Cardiac muscle cell (in vitro differentiated cells and primary cell): ENCODE measurements around the gene STK40. TPM values are rescaled to one million over a fixed set of nuclear protein-coding genes. Genes with fewer than 3 reads are reported as not detected.

Source experiments
- DNase-seq, 2 donors: peaks; one replicate each; pipeline versions ENCODE4 v3.0.0 to v3.0.0-alpha.2; 2010 to 2017; ENCODE audit warnings: low read depth in 1 of 2, low spot score in 1 of 2
- H3K27ac ChIP-seq: fragments of 200-600 bp; sonication (generic); 2 replicates; pipeline ENCODE4 v1.5.1; 2016
- H3K27me3 ChIP-seq: fragments of 200-600 bp; sonication (generic); 2 replicates; pipeline ENCODE4 v1.6.0; 2016; ENCODE audit warnings: control low read depth
- H3K36me3 ChIP-seq: fragments of 200-600 bp; sonication (generic); 2 replicates; pipeline ENCODE4 v1.5.1; 2016; ENCODE audit warnings: control low read depth
- H3K4me1 ChIP-seq: fragments of 200-600 bp; sonication (generic); 2 replicates; pipeline ENCODE4 v1.8.1; 2017; ENCODE audit warnings: low read depth, mild to moderate bottlenecking, mixed run types
- H3K4me3 ChIP-seq: fragments of 200-600 bp; sonication (generic); 2 replicates; pipeline ENCODE4 v1.5.1; 2016; ENCODE audit warnings: mild to moderate bottlenecking
- H3K9me3 ChIP-seq: fragments of 200-600 bp; sonication (generic); 2 replicates; pipeline ENCODE4 v1.5.1; 2017; ENCODE audit warnings: low read depth, mild to moderate bottlenecking, control low read depth
- polyA plus RNA-seq: library from polyadenylated mRNA; unstranded; fragments of >200 nt; fragmentation: Nextera tagmentation; extraction: Ambion mirVana; gene quantifications from 2 replicates; pipeline ENCODE4 v1.2.1, GENCODE V29; 2016
- total RNA-seq: library from RNA; depleted of rRNA; stranded (reverse); fragments of >200 nt; gene quantifications from 2 replicates; pipeline ENCODE4 v1.2.3, GENCODE V29; 2016
- TF ChIP-seq, protein P1 (sequence below): IDR thresholded peaks from 2 replicates; pipeline ENCODE4 v1.5.1; 2012; ENCODE audit warnings: low read depth, mild to moderate bottlenecking, low read length

Gene STK40
- total and polyA plus RNA-seq, 2 experiments from 2014 or later = 37.0 to 51.1 TPM

DNA sequence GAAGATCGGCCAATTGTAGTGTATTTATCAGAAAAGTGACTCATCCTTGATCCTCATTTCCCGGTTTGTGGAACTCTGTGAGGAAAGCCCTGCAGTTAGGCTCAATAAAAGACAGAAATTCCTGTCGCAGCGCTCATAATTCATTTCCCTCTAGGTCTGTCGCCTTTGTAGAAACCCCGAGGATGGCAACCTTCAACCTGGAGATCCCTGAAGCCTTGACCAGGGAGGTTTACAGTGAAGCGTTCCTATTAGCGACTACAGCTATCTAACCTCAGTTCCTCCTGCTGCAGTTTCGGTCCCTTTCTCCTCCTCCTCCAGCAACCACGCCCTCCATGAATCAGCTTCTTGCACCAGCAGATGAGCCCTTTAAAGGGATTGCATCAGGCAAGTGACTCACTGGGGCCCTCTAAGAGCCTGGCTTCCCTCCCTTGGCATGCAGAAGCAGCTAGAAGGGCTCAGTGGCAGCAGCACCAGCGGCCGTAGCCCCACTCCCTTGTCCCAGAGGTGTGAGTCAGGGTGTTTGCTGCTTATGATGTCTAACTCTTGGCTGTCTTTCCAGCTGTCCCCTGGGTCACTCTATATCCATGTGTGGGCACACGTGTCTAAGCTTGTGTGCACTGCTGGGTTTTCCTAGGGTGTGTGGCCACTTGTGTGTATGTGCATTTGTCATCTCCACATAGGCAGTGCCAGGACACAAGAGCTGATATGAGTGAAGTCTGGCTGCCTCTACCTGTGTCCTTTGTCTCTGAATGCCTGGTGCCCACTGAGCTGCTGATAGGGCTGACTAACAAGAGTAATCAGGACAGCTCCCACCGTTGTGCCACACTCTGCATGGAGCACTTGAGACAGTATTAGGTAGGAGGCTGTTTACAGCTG lies 779 bp upstream of the STK40 start:
- DNase-seq = peak; percentile 68 to 100
- Histone ChIP-seq H3K4me1 (peaks cover 17% of the 10 kb centered on the region), H3K4me3 (peak overlapping the region; percentile 26), H3K9me3 (no peaks in the 10 kb centered on the region), H3K27me3 (no peaks in the 10 kb centered on the region), H3K36me3 (peaks cover 2% of the 10 kb centered on the region), H3K27ac (peak overlapping the region; percentile 61)
- TF ChIP-seq, protein P1, sequence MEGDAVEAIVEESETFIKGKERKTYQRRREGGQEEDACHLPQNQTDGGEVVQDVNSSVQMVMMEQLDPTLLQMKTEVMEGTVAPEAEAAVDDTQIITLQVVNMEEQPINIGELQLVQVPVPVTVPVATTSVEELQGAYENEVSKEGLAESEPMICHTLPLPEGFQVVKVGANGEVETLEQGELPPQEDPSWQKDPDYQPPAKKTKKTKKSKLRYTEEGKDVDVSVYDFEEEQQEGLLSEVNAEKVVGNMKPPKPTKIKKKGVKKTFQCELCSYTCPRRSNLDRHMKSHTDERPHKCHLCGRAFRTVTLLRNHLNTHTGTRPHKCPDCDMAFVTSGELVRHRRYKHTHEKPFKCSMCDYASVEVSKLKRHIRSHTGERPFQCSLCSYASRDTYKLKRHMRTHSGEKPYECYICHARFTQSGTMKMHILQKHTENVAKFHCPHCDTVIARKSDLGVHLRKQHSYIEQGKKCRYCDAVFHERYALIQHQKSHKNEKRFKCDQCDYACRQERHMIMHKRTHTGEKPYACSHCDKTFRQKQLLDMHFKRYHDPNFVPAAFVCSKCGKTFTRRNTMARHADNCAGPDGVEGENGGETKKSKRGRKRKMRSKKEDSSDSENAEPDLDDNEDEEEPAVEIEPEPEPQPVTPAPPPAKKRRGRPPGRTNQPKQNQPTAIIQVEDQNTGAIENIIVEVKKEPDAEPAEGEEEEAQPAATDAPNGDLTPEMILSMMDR = no peak

DNA sequence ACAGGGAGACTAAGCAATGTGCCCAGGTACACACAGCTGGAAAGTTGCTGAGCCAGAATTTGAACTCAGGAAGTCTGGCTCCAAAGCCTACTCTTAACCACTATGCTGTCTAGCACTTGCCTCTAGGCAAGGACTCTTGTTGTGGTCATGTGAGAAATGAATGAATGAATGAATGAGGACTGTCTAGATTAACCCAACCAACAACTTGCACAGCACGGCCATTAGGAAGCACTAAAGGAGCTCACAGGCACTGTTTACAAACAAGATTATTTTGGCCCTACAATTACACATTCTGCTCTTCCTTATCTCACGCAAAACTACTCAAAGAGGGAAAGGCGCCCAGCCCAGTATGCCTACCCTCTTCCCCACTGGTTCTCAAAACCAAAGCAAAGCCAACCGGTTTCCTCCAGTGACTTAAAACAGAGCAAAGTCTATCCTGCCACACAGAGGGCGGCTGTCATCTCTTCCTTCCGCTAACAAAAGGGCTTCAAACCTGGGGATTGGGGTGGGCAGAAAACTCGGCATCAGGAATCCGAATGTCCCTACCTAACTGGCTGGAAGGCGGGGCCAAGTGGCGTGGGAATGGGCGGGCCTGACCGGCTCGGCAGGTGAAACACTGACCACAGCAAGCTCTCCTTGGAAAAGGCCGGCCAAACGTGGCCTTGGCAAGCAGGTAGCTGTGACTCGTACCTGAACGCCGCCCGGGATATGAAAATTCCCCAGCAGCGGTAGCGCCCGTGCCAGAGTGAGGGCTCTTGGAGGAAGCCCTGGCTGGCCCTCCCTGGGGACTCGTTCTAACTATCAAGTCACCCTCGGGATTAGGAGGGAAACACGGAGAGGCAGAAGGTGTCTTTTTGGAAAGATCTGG lies 948 bp downstream of the STK40 start:
- Histone ChIP-seq H3K36me3 (no peaks in the 10 kb centered on the region), H3K9me3 (no peaks in the 10 kb centered on the region), H3K27ac (peak overlapping the region; percentile 90), H3K4me1 (peaks cover 22% of the 10 kb centered on the region), H3K4me3 (peak overlapping the region; percentile 76), H3K27me3 (no peaks in the 10 kb centered on the region)
- TF ChIP-seq, protein P1 = no peak
- DNase-seq = peak; percentile 16 to 59

DNA sequence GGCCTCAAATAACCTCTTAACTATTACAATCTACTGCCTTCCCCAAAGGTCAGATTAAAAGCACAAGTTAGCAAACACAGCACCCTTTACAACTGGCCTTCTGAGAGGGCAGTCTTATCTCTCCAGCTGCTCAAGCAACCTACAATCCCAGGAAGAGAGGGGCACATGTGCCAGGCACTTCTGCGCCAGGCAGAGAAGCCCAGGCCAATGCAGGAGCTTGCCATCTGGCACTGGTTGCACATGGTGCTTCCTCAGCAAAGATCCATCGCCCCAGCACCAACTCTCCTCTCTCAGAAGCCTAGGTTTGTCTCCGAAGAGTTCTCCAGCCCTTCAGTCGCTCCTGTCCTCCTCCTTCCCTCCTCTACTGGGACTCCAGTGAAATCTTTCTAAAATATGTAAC lies 2.5 kb downstream of the STK40 start:
- Histone ChIP-seq H3K27ac (no peak overlapping the region), H3K4me1 (peaks cover 18% of the 10 kb centered on the region), H3K9me3 (no peaks in the 10 kb centered on the region), H3K36me3 (no peaks in the 10 kb centered on the region), H3K27me3 (no peaks in the 10 kb centered on the region), H3K4me3 (no peak overlapping the region)
- DNase-seq = no peak
- TF ChIP-seq, protein P1 = no peak

DNA sequence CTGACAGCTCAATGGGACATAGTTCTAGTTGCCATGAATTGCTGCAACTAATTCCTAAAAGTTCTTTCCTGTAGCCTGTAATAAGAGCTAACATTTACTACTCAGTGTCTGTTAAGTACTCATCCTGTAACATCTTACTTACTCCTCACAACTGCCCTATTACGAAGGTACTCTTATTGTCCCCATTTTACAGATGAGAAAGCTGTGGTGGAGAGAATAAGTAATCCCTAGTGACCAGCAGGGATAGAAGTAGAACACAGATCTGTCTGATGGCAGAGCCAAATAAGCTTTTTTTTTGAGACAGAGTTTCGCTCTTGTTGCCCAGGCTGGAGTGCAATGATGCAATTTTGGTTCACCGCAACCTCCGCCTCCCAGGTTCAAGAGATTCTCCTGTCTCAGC lies 3.1 kb downstream of the STK40 start:
- TF ChIP-seq, protein P1 = no peak
- Histone ChIP-seq H3K9me3 (no peaks in the 10 kb centered on the region), H3K27me3 (no peaks in the 10 kb centered on the region), H3K4me3 (no peak overlapping the region), H3K4me1 (peaks cover 18% of the 10 kb centered on the region), H3K36me3 (no peaks in the 10 kb centered on the region), H3K27ac (no peak overlapping the region)
- no peak for DNase-seq

DNA sequence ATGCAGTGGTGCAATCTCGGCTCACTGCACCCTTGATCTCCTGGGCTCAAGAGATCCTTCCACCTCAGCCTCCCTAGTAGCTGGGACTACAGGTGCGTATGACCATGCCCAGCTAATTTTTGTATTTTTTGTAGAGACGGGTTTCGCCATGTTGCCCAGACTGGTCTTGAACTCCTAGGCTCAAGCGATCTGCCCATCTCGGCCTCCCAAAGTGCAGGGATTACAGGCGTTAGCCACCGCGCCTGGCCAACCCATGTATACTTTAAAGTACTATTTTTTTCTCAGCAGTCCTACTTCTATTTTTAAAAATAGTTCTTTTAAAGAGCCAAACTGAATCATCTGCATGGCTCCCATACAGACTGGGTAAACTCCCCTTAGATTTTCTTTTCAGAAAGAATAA lies 3.5 kb downstream of the STK40 start:
- Histone ChIP-seq H3K4me3 (no peak overlapping the region), H3K9me3 (no peaks in the 10 kb centered on the region), H3K27ac (no peak overlapping the region), H3K4me1 (peaks cover 18% of the 10 kb centered on the region), H3K36me3 (no peaks in the 10 kb centered on the region), H3K27me3 (no peaks in the 10 kb centered on the region)
- TF ChIP-seq, protein P1 = no peak
- no peak for DNase-seq
